ENCODE measurements around the gene SPATS2L.
A peak's percentile ranks its signal among the peaks of the same experiment; 100 is the strongest.
"Not testable (repeated sequence)": the region's sequence is repeated elsewhere in the genome, so short reads cannot be mapped to it uniquely, and the experiment has no call there.

Gene SPATS2L

GRCh38 chr2:200319548-200320337 is 13.2 kb downstream of the SPATS2L start:
- peak; percentile 87 for FAIRE-seq
- peak; percentile 76 for DNase-seq (ENCODE audit: low spot score)

GRCh38 chr2:200320344-200320743 is 13.9 kb downstream of the SPATS2L start:
- FAIRE-seq (no peak), DNase-seq (ENCODE audit: low spot score) (peak; percentile 52)

GRCh38 chr2:200320991-200321390 is 14.5 kb downstream of the SPATS2L start:
- FAIRE-seq (no peak), DNase-seq (ENCODE audit: low spot score) (no peak)

GRCh38 chr2:200321780-200322534 is 15.5 kb downstream of the SPATS2L start:
- FAIRE-seq: no peak
- DNase-seq (ENCODE audit: low spot score): no peak

GRCh38 chr2:200322607-200323006 is 16.1 kb downstream of the SPATS2L start:
- DNase-seq (ENCODE audit: low spot score) (no peak), FAIRE-seq (no peak)

GRCh38 chr2:200324362-200324761 is 17.9 kb downstream of the SPATS2L start:
- FAIRE-seq (no peak), DNase-seq (ENCODE audit: low spot score) (no peak)

- DNase-seq (ENCODE audit: low spot score): no peak
Measured at GRCh38 chr2:200329384-200329783, 22.9 kb downstream of the SPATS2L start.

GRCh38 chr2:200329798-200330197 is 23.3 kb downstream of the SPATS2L start:
- FAIRE-seq: no peak
- DNase-seq (ENCODE audit: low spot score): no peak

More at GRCh38 chr2:200329384-200329783, 22.9 kb downstream of the SPATS2L start:
- no peak for FAIRE-seq

- DNase-seq (ENCODE audit: low spot score) (no peak), FAIRE-seq (no peak)
Measured at GRCh38 chr2:200330351-200331060, 24.0 kb downstream of the SPATS2L start.

GRCh38 chr2:200331061-200331400 is 24.5 kb downstream of the SPATS2L start:
- DNase-seq (ENCODE audit: low spot score) (no peak), FAIRE-seq (no peak)

GRCh38 chr2:200335657-200336056 is 29.2 kb downstream of the SPATS2L start:
- FAIRE-seq: no peak

GRCh38 chr2:200336980-200337615 is 30.6 kb downstream of the SPATS2L start:
- DNase-seq (ENCODE audit: low spot score): no peak
- FAIRE-seq: no peak

More at GRCh38 chr2:200335657-200336056, 29.2 kb downstream of the SPATS2L start:
- DNase-seq (ENCODE audit: low spot score): no peak

- FAIRE-seq (no peak), DNase-seq (ENCODE audit: low spot score) (no peak)
Measured at GRCh38 chr2:200337621-200338020, 31.1 kb downstream of the SPATS2L start.

GRCh38 chr2:200338692-200339091 is 32.2 kb downstream of the SPATS2L start:
- no peak for FAIRE-seq
- no peak for DNase-seq (ENCODE audit: low spot score)

- no peak for DNase-seq (ENCODE audit: low spot score)
- no peak for FAIRE-seq
Measured at GRCh38 chr2:200340508-200341224, 34.2 kb downstream of the SPATS2L start.

- DNase-seq (ENCODE audit: low spot score): no peak
- no peak for FAIRE-seq
Measured at GRCh38 chr2:200341376-200341775, 34.9 kb downstream of the SPATS2L start.

GRCh38 chr2:200342235-200342634 is 35.7 kb downstream of the SPATS2L start:
- no peak for FAIRE-seq
- no peak for DNase-seq (ENCODE audit: low spot score)

- FAIRE-seq (no peak), DNase-seq (ENCODE audit: low spot score) (no peak)
Measured at GRCh38 chr2:200342654-200343053, 36.2 kb downstream of the SPATS2L start.

GRCh38 chr2:200344202-200344601 is 37.7 kb downstream of the SPATS2L start:
- FAIRE-seq; DNase-seq (ENCODE audit: low spot score): not testable (repeated sequence)

GRCh38 chr2:200345975-200346374 is 39.5 kb downstream of the SPATS2L start:
- DNase-seq (ENCODE audit: low spot score) (no peak), FAIRE-seq (no peak)

GRCh38 chr2:200347301-200347700 is 40.8 kb downstream of the SPATS2L start:
- FAIRE-seq: no peak

More at GRCh38 chr2:200347301-200347700, 40.8 kb downstream of the SPATS2L start:
- no peak for DNase-seq (ENCODE audit: low spot score)
